HTR-8/SVneo (cell line): ENCODE measurements around the gene NNT.
"Not testable (repeated sequence)": the region's sequence is repeated elsewhere in the genome, so short reads cannot be mapped to it uniquely, and the experiment has no call there.

Experiments used
- DNase-seq: peaks from one replicate; pipeline ENCODE4 v3.0.0; 2011; ENCODE audit warnings: low spot score, mixed read lengths; ENCODE audit not compliant: insufficient read length
- FAIRE-seq: peaks from 2 replicates; lab custom pipeline; 2011; peaks lifted over from hg19 to GRCh38; lab: Jason Lieb, UNC

The NNT gene

GRCh38 chr5:43659075-43659474, 56.1 kb downstream of the NNT start:
- FAIRE-seq, result no peak
- DNase-seq, result no peak

- DNase-seq, result peak; percentile 22
- no peak for FAIRE-seq
These were observed 58.1 kb downstream of the NNT start for GRCh38 chr5:43661102-43661501.

GRCh38 chr5:43663916-43664315, 60.9 kb downstream of the NNT start:
- FAIRE-seq (no peak), DNase-seq (no peak)

- FAIRE-seq, result no peak
These were observed 61.6 kb downstream of the NNT start for GRCh38 chr5:43664501-43665040.

GRCh38 chr5:43665749-43666148, 62.8 kb downstream of the NNT start:
- FAIRE-seq, DNase-seq: not testable (repeated sequence)

More at GRCh38 chr5:43664501-43665040, 61.6 kb downstream of the NNT start:
- DNase-seq, result no peak

GRCh38 chr5:43666728-43667127, 63.7 kb downstream of the NNT start:
- FAIRE-seq, DNase-seq: not testable (repeated sequence)

GRCh38 chr5:43667379-43667778, 64.4 kb downstream of the NNT start:
- not testable (repeated sequence) for FAIRE-seq, DNase-seq

GRCh38 chr5:43674536-43674935, 71.6 kb downstream of the NNT start:
- DNase-seq (no peak), FAIRE-seq (no peak)

GRCh38 chr5:43675357-43675756, 72.4 kb downstream of the NNT start:
- no peak for DNase-seq
- FAIRE-seq, result no peak

GRCh38 chr5:43676083-43676840, 73.3 kb downstream of the NNT start:
- DNase-seq (no peak), FAIRE-seq (peak; percentile 96)

GRCh38 chr5:43677253-43677652, 74.3 kb downstream of the NNT start:
- FAIRE-seq (no peak), DNase-seq (no peak)

GRCh38 chr5:43679214-43679613, 76.2 kb downstream of the NNT start:
- no peak for DNase-seq
- peak; percentile 65 for FAIRE-seq

GRCh38 chr5:43680286-43680685, 77.3 kb downstream of the NNT start:
- FAIRE-seq, result peak; percentile 76
- DNase-seq, result no peak

- peak; percentile 49 for FAIRE-seq
- no peak for DNase-seq
These were observed 81.0 kb downstream of the NNT start for GRCh38 chr5:43683884-43684471.

GRCh38 chr5:43685252-43685950, 82.4 kb downstream of the NNT start:
- no peak for DNase-seq
- no peak for FAIRE-seq

- DNase-seq (no peak), FAIRE-seq (no peak)
These were observed 84.3 kb downstream of the NNT start for GRCh38 chr5:43687275-43687674.

- DNase-seq, result no peak
- FAIRE-seq, result no peak
These were observed 88.3 kb downstream of the NNT start for GRCh38 chr5:43691275-43691674.

- DNase-seq, result no peak
- no peak for FAIRE-seq
These were observed 88.9 kb downstream of the NNT start for GRCh38 chr5:43691893-43692292.

- FAIRE-seq, result no peak
- DNase-seq, result no peak
These were observed 90.4 kb downstream of the NNT start for GRCh38 chr5:43693411-43693810.

- DNase-seq (no peak), FAIRE-seq (no peak)
These were observed 91.0 kb downstream of the NNT start for GRCh38 chr5:43694027-43694426.

- not testable (repeated sequence) for FAIRE-seq, DNase-seq
These were observed 93.5 kb downstream of the NNT start for GRCh38 chr5:43696444-43696843.
